ENCODE measurements around the gene ARHGEF1.

- TF ChIP-seq CTCF (IDR thresholded peaks at IDR 0.05) (no peak), POLR2AphosphoS5 (IDR thresholded peaks at IDR 0.05) (no peak), POLR2A (IDR thresholded peaks at IDR 0.05) (no peak)
Measured at GRCh38 chr19:41907994-41908615, 25.1 kb downstream of the ARHGEF1 start.

Data from prostate gland (tissue), 2 donors.